ENCODE measurements around the gene ACADL. TPM values are rescaled to one million over a fixed set of nuclear protein-coding genes. Genes with fewer than 3 reads are reported as not detected.
"Not testable (repeated sequence)": the region's sequence is repeated elsewhere in the genome, so short reads cannot be mapped to it uniquely, and the experiment has no call there.

Gene ACADL
- total RNA-seq, 4 donors from 2014 or later, result 45.3 to 167 (median 101) TPM

DNA sequence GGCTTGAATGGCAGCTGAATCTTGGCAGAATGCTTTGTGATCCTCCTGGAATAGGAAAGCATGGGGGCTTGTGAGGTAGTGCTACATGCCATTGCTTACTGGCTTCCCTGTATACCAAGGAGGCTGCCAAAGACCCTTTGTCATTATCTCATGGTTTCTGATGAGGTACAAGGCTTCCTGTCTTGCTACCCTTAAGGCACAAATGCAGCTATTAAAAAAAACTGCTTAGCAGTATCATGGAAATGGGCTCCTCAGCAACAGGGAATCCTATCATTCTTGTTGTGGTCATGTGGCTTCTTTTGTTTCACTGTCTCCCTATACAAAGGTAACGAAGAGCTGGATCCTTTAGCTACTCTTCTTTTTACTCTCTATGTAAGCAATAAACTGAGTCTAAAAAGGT lies 47.5 kb downstream of the ACADL start:
- Histone ChIP-seq H3K4me1 (peaks cover 0 to 21% (median 0%) of the 10 kb centered on the region in 4 donors), H3K36me3 (peaks cover 0 to 19% (median 0%) of the 10 kb centered on the region in 3 donors), H3K4me3 (no peak overlapping the region), H3K27ac (no peak overlapping the region), H3K9me3 (peaks cover 0 to 2% (median 0%) of the 10 kb centered on the region in 4 donors), H3K27me3 (no peaks in the 10 kb centered on the region)
- 86 to 94% methylated on average over 1 of the region's 1 CpG for WGBS, 2 donors
- DNase-seq (ENCODE audit: low spot score in 2 of 2), result no peak
- no peak for TF ChIP-seq CTCF (IDR thresholded peaks at IDR 0.05)
- TF ChIP-seq EP300 (IDR thresholded peaks at IDR 0.05), result no peak
- TF ChIP-seq POLR2A (IDR thresholded peaks at IDR 0.05), result no peak

- DNase-seq (ENCODE audit: low spot score in 2 of 2); H3K4me3 ChIP-seq; H3K9me3 ChIP-seq; H3K27me3 ChIP-seq; H3K27ac ChIP-seq: not testable (repeated sequence)
- Histone ChIP-seq H3K36me3 (peaks cover 0 to 17% (median 0%) of the 10 kb centered on the region in 3 donors), H3K4me1 (peaks cover 0 to 28% (median 0%) of the 10 kb centered on the region in 4 donors)
- 95 to 100% methylated on average over 1 of the region's 1 CpG for WGBS, 2 donors
Observed at GRCh38 chr2:210177115-210177514, 48.1 kb downstream of the ACADL start.

- H3K27me3 ChIP-seq, result no peaks in the 10 kb centered on the region
- H3K27ac ChIP-seq, result no peak overlapping the region
- no peaks in the 10 kb centered on the region for H3K9me3 ChIP-seq
- peaks cover 0 to 12% (median 0%) of the 10 kb centered on the region in 3 donors for H3K36me3 ChIP-seq
- DNase-seq (ENCODE audit: low spot score in 2 of 2), result no peak
- no peak overlapping the region for H3K4me3 ChIP-seq
- H3K4me1 ChIP-seq, result peaks cover 0 to 13% (median 0%) of the 10 kb centered on the region in 4 donors
- TF ChIP-seq POLR2A (IDR thresholded peaks at IDR 0.05), result no peak
- TF ChIP-seq EP300 (IDR thresholded peaks at IDR 0.05), result no peak
- TF ChIP-seq CTCF (IDR thresholded peaks at IDR 0.05), result no peak
Observed at GRCh38 chr2:210174086-210174485, 51.2 kb downstream of the ACADL start.

DNA sequence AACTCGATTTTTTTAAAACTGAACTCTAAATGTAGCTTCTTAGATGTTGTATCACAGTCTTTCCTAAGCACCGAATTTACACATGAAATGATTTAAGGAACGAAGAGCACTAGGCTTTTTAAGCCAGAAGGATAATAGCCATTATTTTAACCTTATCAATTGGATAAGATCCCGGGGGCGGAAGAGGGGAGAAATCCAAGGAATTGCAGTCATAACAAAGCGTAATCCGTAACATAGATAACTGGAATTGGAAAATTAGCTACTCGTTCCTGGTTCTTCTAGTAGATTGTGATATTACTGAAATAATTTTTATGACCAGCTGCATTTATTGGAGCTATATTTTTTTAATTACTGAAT lies 53.0 kb downstream of the ACADL start:
- peaks cover 0 to 4% (median 0%) of the 10 kb centered on the region in 3 donors for H3K36me3 ChIP-seq
- no peaks in the 10 kb centered on the region for H3K27me3 ChIP-seq
- H3K4me3 ChIP-seq, result peak overlapping the region; percentile 55 to 93 (median 72)
- H3K27ac ChIP-seq, result peak overlapping the region; percentile 93 to 100 (median 100)
- TF ChIP-seq EP300 (IDR thresholded peaks at IDR 0.05) (no peak), POLR2A (IDR thresholded peaks at IDR 0.05) (no peak), CTCF (IDR thresholded peaks at IDR 0.05) (no peak)
- no peak for DNase-seq (ENCODE audit: low spot score in 2 of 2)
- no peaks in the 10 kb centered on the region for H3K9me3 ChIP-seq
- WGBS, 2 donors, result 11 to 13% methylated on average over 8 of the region's 8 CpGs
- H3K4me1 ChIP-seq, result peaks cover under 1 to 32% (median 7%) of the 10 kb centered on the region in 4 donors

GRCh38 chr2:210171309-210172218 lies 53.7 kb downstream of the ACADL start, which contains the start of gene KANSL1L:
TSS of gene KANSL1L (minus strand) at chr2:210171409. CDS start at chr2:210154582, 16,827 bp downstream.
- Histone ChIP-seq H3K4me3 (peak within 1 kb of the TSS; percentile 56 to 97 (median 90)), H3K4me1 (peaks cover 4 to 38% (median 8%) of the 10 kb centered on the region in 4 donors), H3K9me3 (no peaks in the 10 kb centered on the region), H3K27ac (peak within 1 kb of the TSS; percentile 99 to 100 (median 100)), H3K36me3 (no peaks in the 10 kb centered on the region), H3K27me3 (no peaks in the 10 kb centered on the region)
- peak; percentile 99 for DNase-seq (ENCODE audit: low spot score in 2 of 2)
- WGBS, 2 donors, result 0 to 1% methylated on average over 39 of the region's 67 CpGs
- peak in 1 of 5 experiments; percentile 41 for TF ChIP-seq CTCF (IDR thresholded peaks at IDR 0.05)
- TF ChIP-seq POLR2A (IDR thresholded peaks at IDR 0.05), result peak; percentile 82 to 93
- TF ChIP-seq EP300 (IDR thresholded peaks at IDR 0.05), result peak; percentile 65 to 94
